Measurements from ENCODE around the gene SELENOM. TPM values are rescaled to one million over a fixed set of nuclear protein-coding genes. Genes with fewer than 3 reads are reported as not detected.
"Not testable (repeated sequence)": the region's sequence is repeated elsewhere in the genome, so short reads cannot be mapped to it uniquely, and the experiment has no call there.

SELENOM gene
- total RNA-seq, 1 donor = 152 TPM

- DNase-seq (ENCODE audit: low read depth) = no peak
- no peak overlapping the region for H3K4me3 ChIP-seq (ENCODE audit: low read depth, low read length)
- no peak for TF ChIP-seq CTCF (IDR thresholded peaks at IDR 0.05; ENCODE audit: insufficient read depth, low read depth, low read length)
Observed at GRCh38 chr22:31098632-31099110, 8.7 kb downstream of the SELENOM start.

- no peak for TF ChIP-seq CTCF (IDR thresholded peaks at IDR 0.05; ENCODE audit: insufficient read depth, low read depth, low read length)
- no peak for DNase-seq (ENCODE audit: low read depth)
- H3K4me3 ChIP-seq (ENCODE audit: low read depth, low read length) = no peak overlapping the region
Observed at GRCh38 chr22:31097941-31098631, 9.3 kb downstream of the SELENOM start.

- not testable (repeated sequence) for DNase-seq (ENCODE audit: low read depth); H3K4me3 ChIP-seq (ENCODE audit: low read depth, low read length)
Observed at GRCh38 chr22:31097539-31097938, 9.8 kb downstream of the SELENOM start.

GRCh38 chr22:31096657-31097279 lies 10.6 kb downstream of the SELENOM start:
- H3K4me3 ChIP-seq (ENCODE audit: low read depth, low read length) = no peak overlapping the region
- no peak for DNase-seq (ENCODE audit: low read depth)
- no peak for TF ChIP-seq CTCF (IDR thresholded peaks at IDR 0.05; ENCODE audit: insufficient read depth, low read depth, low read length)

- no peak overlapping the region for H3K4me3 ChIP-seq (ENCODE audit: low read depth, low read length)
- TF ChIP-seq CTCF (IDR thresholded peaks at IDR 0.05; ENCODE audit: insufficient read depth, low read depth, low read length) = no peak
- no peak for DNase-seq (ENCODE audit: low read depth)
Observed at GRCh38 chr22:31095637-31096249, 11.6 kb downstream of the SELENOM start.

DNA sequence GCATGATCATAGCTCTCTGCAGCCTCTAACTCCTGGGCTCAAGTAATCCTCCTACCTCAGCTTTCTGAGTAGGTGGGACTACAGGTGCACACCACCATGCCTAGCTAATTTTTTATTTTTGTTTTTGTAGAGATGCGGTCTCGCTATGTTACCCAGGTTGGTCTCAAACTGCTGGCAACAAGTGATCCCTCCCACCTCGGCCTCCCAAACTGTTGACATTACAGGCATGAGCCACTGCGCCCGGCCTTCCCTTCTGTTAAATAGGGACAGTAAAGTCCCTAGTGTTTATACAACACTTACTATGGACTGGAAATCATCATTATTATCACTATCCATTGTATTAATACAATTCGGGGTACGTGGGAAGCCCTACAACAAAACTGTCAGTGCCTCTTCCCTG lies 12.6 kb downstream of the SELENOM start:
- DNase-seq (ENCODE audit: low read depth) = no peak
- no peak overlapping the region for H3K4me3 ChIP-seq (ENCODE audit: low read depth, low read length)
- TF ChIP-seq CTCF (IDR thresholded peaks at IDR 0.05; ENCODE audit: insufficient read depth, low read depth, low read length) = no peak

- no peak for TF ChIP-seq CTCF (IDR thresholded peaks at IDR 0.05; ENCODE audit: insufficient read depth, low read depth, low read length)
- H3K4me3 ChIP-seq (ENCODE audit: low read depth, low read length) = no peak overlapping the region
- no peak for DNase-seq (ENCODE audit: low read depth)
Observed at GRCh38 chr22:31094021-31094551, 13.3 kb downstream of the SELENOM start.
